Caki2 (cell line): Measurements from ENCODE around the gene ZNF20. TPM values are rescaled to one million over a fixed set of nuclear protein-coding genes. Genes with fewer than 3 reads are reported as not detected.

Experiments
- DNase-seq: peaks from one replicate; pipeline ENCODE4 v3.0.0-alpha.2; 2015; ENCODE audit warnings: low read depth
- in situ Hi-C: cut with HindIII; loops from 2 replicates; pipeline ENCODE4 v1.10.0; 2016; ENCODE audit warnings: low sequenced_read_pairs, low pct_unique_long_range_greater_than_20kb, mixed read lengths
- total RNA-seq: library from RNA; depleted of rRNA; stranded (reverse); fragments of >200 nt; shearing (Covaris generic); gene quantifications from 2 replicates; pipeline ENCODE4 v1.2.3, GENCODE V29; 2014; ENCODE audit warnings: low replicate concordance; rRNA removed

ZNF20 gene
- 3.4 and 20.8 TPM in 2 replicates for total RNA-seq

DNA sequence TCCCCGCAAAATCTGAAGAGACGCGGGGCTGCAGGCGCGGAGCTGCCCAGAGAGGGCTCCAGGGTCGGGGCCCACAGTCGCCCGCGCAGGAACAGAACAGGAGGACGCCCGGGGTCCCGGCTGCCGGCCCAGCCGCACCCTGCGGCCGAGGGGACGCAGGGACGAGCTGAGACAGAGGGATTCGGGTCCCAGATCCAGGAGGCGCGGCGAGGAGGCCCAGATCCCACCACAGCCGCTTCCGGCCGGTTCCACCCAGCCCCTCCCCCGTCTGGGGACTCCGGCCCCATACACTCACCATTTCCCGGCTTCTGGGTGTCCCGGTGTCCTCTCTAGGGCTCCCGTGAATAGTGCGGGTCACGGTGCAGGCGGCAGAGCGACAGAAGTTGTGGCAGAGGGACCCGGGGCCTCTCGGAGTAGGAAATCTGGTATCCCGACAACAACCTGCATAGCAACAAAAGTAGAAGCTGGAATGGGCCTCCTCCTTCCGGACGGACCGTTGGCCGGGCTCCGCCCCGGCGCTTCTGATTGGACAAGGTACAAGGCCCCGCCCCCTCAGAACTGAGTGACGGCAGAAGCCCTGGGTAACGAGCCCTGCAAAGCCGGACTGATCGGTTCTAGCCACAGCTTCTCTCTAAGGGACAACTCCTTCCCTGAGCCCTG is at the start of gene ZNF20:
Gene ZNF20, minus strand, starts transcription at position 466 of the 660 bp plus-strand sequence. Its CDS starts 168 bp downstream, at position 298.
- in situ Hi-C loops = loop anchor here (10.0 kb wide), 1 partner anchor 45 kb away; no protein-coding TSS in a partner anchor
- peak; percentile 96 for DNase-seq

DNA sequence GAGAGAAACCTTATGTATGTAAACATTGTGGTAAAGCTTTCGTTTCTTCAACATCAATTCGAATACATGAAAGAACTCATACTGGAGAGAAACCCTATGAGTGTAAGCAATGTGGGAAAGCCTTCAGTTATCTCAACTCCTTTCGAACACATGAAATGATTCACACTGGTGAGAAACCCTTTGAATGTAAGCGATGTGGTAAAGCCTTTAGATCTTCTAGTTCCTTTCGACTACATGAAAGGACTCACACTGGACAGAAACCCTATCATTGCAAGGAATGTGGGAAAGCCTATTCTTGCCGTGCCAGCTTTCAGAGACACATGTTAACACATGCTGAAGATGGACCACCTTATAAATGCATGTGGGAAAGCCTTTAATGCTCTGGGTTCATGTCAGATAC is 47.5 kb upstream of the ZNF20 start:
- no peak for DNase-seq
- in situ Hi-C loops = loop anchor here (10.0 kb wide), 1 partner anchor 53 kb away; no protein-coding TSS in a partner anchor

DNA sequence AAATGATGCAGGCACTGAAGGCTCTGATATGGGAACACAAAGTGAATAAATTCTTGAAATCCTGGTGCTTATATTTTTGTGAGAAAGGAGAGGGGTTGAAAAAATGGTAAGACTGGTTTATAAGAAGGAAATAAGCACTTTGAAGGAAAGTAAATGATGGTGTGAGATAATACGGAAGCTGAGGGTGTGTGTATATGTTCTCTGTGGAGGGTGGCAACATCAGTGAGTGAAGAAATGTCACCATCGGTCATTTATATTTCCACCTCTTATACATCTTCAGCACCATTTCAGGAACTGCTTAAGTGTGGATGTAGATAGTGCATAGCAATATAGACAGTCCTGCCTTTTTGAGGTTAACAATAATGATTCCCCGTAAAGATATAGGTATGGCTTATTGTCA is 40.2 kb upstream of the ZNF20 start:
- no peak for DNase-seq
- in situ Hi-C loops = loop anchor here (10.0 kb wide), 1 partner anchor 46 kb away; no protein-coding TSS in a partner anchor

DNA sequence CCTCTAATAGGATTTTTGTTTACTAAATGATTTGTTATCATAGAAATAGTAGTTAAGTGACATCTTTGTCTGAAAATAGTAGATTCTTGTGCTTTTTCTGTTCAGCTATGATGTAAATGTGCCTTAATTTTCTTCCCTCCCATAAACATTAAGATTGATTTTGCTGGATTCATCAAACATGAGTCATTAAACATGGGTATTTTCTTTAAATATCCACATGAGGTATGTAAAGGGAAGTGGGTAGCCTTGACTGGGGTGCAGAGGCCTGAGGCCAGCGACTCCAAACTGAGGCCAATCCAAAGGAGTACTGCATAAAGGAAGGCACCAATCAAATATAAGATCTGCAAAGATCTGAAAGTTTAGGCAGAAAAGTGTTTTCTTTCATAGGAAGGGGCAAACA is 26.5 kb upstream of the ZNF20 start:
- in situ Hi-C loops = no loop called here

DNA sequence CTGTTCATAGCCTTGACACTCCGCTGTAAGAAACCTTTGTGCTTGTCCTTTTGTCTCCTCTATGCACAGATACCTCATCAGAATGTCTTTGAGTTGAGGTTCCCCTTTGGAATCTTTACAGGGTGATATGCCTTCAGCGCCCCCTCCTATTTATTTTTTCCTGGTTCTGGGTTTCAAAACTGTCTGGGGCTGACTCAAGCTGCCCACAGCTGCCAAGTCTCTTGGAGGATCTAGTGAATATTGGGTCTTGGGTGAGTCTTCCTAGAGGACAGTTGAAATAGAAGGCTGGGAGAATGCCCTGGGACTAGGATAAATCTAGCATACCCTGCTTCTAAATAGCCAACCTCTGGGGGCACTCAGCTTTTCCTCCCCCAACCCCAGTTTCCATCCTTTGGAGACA is 23.7 kb upstream of the ZNF20 start:
- DNase-seq = peak; percentile 19
- in situ Hi-C loops = no loop called here

More for the DNA sequence above, 26.5 kb upstream of the ZNF20 start:
- no peak for DNase-seq

DNA sequence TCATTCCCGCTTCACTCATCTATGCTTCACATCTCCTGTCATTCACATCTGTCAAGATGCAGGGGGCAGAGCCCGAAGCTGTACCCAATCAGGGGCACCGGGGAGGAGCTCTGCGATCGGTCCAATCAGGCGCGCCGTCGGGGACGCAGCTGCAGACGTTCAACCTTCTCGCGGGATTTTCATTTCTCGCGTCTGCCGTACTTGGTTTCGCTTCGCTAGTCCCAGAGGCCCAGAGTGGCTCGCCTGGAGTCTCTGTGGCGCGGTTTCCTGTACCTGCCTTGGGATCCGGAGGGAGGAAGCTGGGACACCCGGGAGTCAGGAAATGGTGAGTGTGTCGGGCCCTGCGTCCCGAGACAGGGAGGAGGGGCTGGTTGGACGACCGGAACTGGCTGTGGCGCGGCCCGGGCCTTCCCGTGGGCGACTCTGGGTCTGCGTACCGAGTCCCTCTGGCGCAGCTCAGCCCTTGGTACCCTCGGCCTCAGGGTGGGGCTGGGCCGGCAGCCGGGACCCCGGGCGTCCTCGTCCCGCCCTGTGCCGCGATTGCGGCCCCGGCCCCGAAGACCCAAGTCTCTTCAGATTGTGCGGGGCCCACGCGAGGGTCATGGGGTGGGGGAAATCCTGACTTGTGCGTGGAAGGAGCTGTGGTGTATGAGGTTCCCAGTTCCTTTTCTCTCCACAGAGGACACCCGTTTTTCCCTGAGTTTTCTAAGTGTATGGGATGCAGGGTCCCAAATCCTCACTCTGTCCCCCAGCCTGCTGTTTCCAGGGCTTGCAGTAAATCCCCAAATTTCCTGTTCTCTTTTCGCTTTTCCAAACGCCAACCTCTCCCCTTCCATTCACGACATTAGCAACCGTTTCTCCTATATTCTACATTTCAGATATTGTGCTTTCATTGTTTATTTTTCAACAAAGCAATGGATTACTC is 23.0 kb upstream of the ZNF20 start, which contains the start of gene ZNF136:
Gene ZNF136, plus strand, starts transcription at position 215 of the 925 bp plus-strand sequence. Its CDS starts 108 bp downstream, at position 323.
- in situ Hi-C loops = no loop called here
- DNase-seq = peak; percentile 92

DNA sequence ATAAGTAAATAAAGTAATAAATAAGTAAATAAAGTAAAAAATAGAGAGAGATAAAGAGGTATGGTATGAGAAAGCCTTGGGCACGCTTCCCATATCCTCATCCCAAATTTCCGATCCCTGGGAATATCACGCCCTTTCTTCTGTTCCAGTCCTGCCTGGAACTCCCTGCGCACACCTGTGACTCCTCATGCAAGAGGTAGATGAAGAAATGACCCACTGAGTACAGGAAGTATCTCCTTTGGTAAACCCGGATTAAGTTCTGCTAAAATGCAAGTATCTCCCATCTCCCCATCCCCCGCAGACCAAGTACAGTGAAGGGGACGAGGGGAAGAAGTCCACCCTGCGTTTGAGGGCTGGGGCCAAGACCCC is 22.3 kb upstream of the ZNF20 start:
- DNase-seq = no peak
- in situ Hi-C loops = no loop called here

DNA sequence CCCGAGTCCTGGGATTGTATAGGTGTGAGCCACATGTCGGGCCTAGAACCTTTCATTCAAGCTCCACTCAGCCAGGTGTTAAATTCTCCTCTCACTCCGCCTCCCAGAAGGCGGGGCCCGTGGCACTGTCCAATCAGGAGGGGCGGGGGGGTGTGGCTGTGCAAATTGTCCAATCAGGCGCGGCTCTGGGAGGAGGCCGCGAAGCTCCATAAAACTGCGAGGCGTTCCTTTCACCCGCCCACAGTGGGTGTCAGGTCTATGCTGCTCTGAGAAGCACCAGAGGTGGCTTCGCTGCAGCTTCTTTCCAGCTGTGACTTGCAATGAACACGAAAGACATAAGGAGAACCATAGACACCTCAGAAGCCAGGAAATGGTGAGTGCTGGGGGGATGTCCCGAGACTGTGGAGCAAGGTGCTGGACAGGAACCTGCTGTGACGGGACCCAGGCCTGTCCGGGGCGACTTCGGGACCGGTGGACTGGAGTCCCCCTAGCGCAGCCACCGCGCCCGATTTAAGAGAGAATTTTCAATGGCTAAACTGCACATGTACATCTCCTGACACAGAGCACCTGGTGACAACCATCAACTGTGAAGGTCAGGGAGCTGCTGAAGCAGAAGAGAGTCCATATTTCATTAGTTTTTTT is 19.7 kb upstream of the ZNF20 start:
- DNase-seq = no peak
- in situ Hi-C loops = no loop called here

DNA sequence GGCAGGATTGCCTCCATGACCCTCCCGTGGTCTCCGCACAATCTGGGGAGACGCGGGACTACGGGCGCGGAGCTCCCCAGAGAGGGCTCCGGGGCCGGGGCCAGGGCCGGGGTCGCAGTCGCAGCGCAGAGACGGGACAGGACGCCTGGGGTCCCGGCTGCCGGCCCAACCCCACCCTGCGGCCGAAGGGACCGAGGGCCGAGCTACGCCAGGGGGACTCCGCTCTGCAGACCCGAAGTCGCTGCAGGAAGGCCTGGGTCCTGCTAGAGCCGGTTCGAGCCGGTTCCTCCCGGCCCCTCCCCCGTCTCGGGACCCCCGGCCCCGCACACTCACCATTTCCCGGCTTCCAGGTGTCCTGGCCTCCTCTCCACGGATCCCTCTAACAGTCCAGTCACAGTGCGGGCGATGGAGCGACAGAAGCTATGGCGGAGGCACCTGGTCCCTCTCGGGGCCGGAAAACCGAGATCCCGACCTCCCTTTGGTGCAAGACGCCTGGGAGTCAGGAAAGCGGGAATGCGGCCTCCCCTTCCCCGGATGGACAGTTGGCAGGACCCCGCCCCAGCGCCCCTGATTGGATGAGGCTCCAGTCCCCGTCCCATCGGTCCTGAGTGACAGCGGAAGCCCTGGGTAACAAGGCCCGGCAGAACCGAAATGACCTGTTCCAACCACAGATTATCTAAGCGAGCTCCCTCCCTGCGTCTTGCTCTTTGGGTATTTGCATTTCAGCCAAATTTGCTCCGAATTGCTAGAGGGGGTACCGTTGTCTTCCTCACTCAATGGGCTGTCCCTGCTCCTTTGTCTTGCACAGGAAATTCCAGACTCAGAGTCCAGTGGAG is 16.3 kb upstream of the ZNF20 start, which contains the start of gene ZNF625:
Gene ZNF625, minus strand, starts transcription at position 512 of the 836 bp plus-strand sequence. Its CDS starts 176 bp downstream, at position 336.
- in situ Hi-C loops = no loop called here
- no peak for DNase-seq

DNA sequence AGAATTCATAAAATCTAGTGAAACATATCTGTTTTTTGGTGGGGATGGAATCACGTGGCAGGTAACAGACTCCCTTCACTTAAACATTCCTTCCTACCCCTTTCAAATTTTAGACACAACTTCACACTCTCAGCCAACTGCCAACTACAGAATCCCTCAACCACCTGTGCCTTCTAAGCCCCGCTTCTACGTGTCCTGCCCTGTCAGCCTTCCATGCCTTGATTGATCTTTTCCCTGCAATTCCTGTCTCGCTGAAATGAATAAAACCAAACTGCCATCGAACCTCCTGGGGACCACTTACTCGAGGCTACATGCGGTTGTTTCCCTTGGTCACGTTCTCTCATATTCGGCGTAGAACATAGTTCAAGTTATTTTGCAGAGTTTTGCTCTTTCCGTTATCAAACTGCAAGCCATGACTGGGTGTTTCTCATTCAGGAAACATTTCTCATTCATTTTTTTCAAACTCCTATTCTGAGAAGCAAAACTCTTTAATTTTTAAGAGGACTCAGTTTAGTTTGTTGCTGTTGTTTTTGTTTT is 15.2 kb upstream of the ZNF20 start:
- DNase-seq = no peak
- in situ Hi-C loops = no loop called here

DNA sequence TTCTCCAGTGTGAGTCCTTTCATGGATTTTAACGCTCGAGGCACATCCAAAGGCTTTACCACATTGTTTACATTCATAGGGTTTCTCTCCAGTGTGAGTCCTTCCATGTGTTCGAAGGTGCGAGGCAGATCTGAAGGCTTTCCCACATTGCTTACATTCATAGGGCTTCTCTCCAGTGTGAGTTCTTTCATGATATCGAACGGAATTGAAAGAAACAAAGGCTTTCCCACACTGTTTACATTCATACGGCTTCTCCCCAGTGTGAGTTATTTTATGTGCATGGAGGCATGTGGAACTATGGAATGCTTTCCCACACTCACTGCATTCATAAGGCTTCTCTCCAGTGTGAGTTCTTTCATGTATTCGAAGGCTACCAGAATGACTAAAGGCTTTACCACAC is 5.2 kb upstream of the ZNF20 start:
- DNase-seq = no peak
- in situ Hi-C loops = no loop called here

DNA sequence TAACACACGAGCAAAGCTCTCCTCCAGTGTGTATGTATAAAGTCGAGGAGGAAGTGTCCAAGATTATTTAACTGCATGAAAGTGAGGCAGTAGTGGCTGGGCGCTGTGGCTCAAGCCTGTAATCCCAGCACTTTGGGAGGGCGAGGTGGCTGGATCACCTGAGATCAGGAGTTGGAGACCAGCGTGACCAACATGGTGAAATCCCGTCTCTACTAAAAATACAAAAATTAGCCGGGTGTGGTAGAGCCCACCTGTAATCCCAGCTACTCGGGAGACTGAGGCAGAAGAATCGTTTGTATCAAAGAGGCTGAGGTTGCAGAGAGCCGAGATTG is 1.2 kb upstream of the ZNF20 start:
- in situ Hi-C loops = no loop called here

DNA sequence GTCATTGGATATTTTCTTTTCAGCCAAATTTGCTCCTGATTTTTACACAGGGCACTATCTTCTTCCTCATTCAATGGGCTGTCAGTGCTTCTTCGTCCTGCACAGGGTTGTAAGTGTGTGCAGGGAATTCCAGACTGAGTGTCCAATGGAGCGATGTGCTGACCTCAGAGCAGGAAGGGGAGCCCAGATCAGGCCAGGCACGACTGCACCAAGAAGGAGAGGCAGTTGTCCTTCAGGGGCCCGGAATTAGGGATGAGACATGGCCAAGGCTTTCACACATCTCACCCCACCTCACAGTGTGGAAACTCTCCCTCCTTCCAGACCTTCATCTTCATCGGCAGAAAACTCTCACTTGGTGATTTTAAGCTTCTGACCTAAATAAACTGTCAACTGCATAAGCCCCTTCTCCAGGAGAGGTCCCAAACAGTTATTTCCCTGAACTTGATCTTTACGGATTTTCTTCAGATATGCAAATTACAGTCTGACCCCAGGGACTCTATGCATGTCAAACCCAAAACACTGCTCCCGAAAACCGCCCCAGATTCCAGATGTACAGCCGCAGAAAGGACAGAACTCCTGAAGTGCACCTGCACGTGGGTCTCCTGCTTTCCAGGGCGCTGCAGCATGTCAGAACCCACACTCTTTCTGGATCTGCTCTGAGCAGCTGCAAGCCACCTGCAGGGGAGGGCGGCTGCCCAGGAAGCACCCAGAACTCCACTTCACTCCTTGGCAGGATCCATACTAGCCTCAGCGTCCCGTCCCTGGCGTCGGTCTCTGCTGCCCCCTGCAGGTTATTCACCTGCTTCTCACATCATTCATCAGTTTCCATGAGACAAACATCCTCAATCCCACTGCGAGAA is 625 bp upstream of the ZNF20 start:
- in situ Hi-C loops = no loop called here
- DNase-seq = peak; percentile 60

More for the DNA sequence above, 1.2 kb upstream of the ZNF20 start:
- no peak for DNase-seq

DNA sequence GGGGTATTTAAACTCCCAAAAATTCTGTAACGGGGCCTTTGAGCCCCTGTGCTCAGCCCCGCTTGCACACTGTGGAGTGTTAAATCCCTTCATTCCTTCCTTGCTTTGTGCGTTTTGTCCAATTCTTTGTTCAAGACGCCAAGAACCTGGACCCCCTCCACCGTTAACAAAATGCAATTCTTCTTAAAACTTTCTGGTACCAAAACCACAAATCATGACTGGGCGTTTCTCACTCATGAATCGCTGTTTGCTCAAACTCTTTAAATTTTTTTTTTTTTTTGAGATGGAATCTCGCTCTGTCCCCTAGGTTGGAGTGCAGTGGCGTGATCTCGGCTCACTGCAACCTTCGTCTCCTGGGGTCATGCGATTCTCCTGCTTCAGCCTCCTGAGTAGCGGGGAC is 881 bp downstream of the ZNF20 start:
- in situ Hi-C loops = loop anchor here (10.0 kb wide), 1 partner anchor 46 kb away; no protein-coding TSS in a partner anchor
- peak; percentile 20 for DNase-seq

DNA sequence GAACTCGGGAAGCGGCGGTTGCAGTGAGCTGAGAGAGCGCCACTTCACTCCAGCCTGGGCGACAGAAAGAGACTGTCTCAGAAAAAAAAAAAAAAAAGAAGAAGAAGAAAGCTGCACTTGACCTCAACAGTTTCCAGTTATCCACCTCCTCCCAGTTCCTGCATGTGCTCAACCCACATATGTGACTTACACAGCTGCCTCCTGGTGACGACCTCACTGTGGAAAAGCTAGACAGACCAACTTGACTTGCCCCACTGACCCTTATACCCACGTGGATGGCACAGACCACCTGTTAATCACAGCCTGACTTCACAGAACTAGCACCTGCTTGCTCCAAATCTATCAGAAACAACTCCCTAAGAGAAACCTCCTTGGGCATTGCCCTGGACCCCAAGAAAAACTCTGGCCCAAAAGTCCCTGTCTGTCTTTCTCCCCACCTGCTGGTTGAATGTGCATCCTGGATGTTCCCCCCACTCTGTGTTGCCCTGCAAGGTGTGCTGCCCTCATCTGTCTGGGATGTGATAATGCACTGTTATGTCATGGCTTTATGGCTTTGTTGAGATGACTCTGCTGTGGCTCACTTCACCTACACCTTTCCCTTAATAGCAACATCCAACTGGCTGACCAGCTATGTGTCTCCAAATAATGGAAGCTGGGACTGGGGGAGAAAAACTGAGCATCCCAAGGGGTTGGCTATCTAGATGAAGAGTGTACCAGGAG is 2.8 kb downstream of the ZNF20 start:
- DNase-seq = no peak
- in situ Hi-C loops = loop anchor here (10.0 kb wide), 1 partner anchor 47 kb away; no protein-coding TSS in a partner anchor

DNA sequence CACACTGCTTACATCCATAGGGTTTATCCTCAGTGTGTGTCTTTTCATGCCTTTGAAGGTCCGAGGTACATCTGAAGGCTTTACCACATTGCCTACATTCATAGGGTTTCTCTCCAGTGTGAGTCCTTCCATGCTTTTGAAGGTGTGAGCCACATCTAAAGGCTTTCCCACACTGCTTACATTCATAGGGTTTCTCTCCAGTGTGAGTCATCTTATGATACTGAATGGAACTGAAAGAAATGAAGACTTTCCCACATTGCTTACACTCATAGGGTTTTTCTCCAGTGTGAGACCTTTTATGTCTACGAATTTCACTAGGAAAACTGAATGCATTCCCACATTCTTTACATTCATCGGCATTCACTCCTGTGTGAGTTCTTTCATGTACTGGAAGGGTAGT is 7.1 kb downstream of the ZNF20 start:
- peak; percentile 43 for DNase-seq
- in situ Hi-C loops = loop anchor here (10.0 kb wide), 1 partner anchor 52 kb away; no protein-coding TSS in a partner anchor
